Transverse colon (tissue), 4 donors: Measurements from ENCODE around the gene CCDC181. TPM values are rescaled to one million over a fixed set of nuclear protein-coding genes. Genes with fewer than 3 reads are reported as not detected.

Source experiments
- DNase-seq: peaks from one replicate; pipeline ENCODE4 v3.0.0-alpha.2; 2019
- H3K27ac ChIP-seq, 4 donors: fragments of 200-600 bp; sonication (generic); 2 replicates each; pipeline ENCODE4 v1.5.1; 2016 to 2018; ENCODE audit warnings: inconsistent platforms in 4 of 4
- H3K27me3 ChIP-seq: fragments of 200-600 bp; sonication (generic); 2 replicates; pipeline ENCODE4 v1.5.1; 2017; ENCODE audit warnings: inconsistent platforms
- H3K36me3 ChIP-seq, 4 donors: fragments of 200-600 bp; sonication (generic); 2 replicates each; pipeline ENCODE4 v1.5.1; 2017 to 2019; ENCODE audit warnings: inconsistent platforms in 4 of 4
- H3K4me1 ChIP-seq, 4 donors: fragments of 200-600 bp; sonication (generic); 2 replicates each; pipeline ENCODE4 v1.5.1; 2017 to 2020; ENCODE audit warnings: inconsistent platforms in 4 of 4
- H3K4me3 ChIP-seq, 4 donors: fragments of 200-600 bp; sonication (generic); 1 replicate in 1 of 4; 2 replicates in 3 of 4; pipeline versions ENCODE4 v1.5.1 to v1.6.1; 2017 to 2019; ENCODE audit warnings: inconsistent platforms in 4 of 4
- H3K9me3 ChIP-seq, 2 donors: fragments of 200-600 bp; sonication (generic); 2 replicates each; pipeline ENCODE4 v1.5.1; 2017 to 2019; ENCODE audit warnings: inconsistent platforms in 2 of 2
- CTCF ChIP-seq, 5 experiments: fragments of 200-600 bp in 3 of 5; fragments of 450-650 bp in 2 of 5; sonication (generic) in 3 of 5; IDR thresholded peaks; 1 replicate in 2 of 5; 2 replicates in 3 of 5; pipeline ENCODE4 v1.5.1; 2016 to 2017; ENCODE audit warnings: antibody characterized with exemption in 5 of 5, inconsistent platforms in 3 of 5, mild to moderate bottlenecking in 2 of 5, moderate library complexity in 1 of 5
- EP300 ChIP-seq: sonication (generic); formaldehyde crosslinking; IDR thresholded peaks from one replicate; pipeline ENCODE4 v1.6.1; 2017; ENCODE audit warnings: antibody characterized with exemption, low read depth
- POLR2A ChIP-seq: fragments of 450-650 bp; IDR thresholded peaks from one replicate; pipeline ENCODE4 v1.6.1; 2016; ENCODE audit warnings: antibody characterized with exemption, mild to moderate bottlenecking, moderate library complexity
- POLR2AphosphoS5 ChIP-seq, 3 donors: sonication (generic); formaldehyde crosslinking; IDR thresholded peaks; one replicate each; pipeline ENCODE4 v1.6.1; 2016; ENCODE audit warnings: antibody characterized with exemption in 3 of 3
- WGBS, 2 donors: methylation state at CpG; one replicate each; pipeline ENCODE4 v1.1.5; 2018; ENCODE audit warnings: low coverage in 1 of 2; 5-methylcytosine and 5-hydroxymethylcytosine counted together
- in situ Hi-C, 4 donors: fragments of 200-750 bp; cut with MboI; loops; one replicate each; pipeline versions ENCODE4 v1.15.0 to v1.15.1; 2017; ENCODE audit warnings: low sequenced_read_pairs in 3 of 4, low pct_ligation_motif_present in 1 of 4, low pct_unique_long_range_greater_than_20kb in 1 of 4
- intact Hi-C: fragments of 100-400 bp; cut with DNase I; formaldehyde crosslinking; loops from one replicate; pipeline ENCODE4 v1.15.1; 2023; ENCODE audit warnings: low total_unique reads
- total RNA-seq, 4 donors: library from RNA; depleted of rRNA; stranded (reverse); fragments of >200 nt; gene quantifications; one replicate each; pipeline ENCODE4 v1.1.0, GENCODE V29; 2016

Gene CCDC181
- total RNA-seq, 4 donors from 2014 or later: 0.14 to 0.95 TPM; not detected in 2

- H3K27ac ChIP-seq: no peak overlapping the region
- in situ Hi-C loops: loop anchor here in 1 of 4 donors (25.0 kb wide), 1 partner anchor 926 kb away; no protein-coding TSS in a partner anchor
- peaks cover 0 to 11% (median 10%) of the 10 kb centered on the region in 4 donors for H3K4me1 ChIP-seq
- WGBS, 2 donors: 64 to 78% methylated on average over 5 of the region's 5 CpGs
- intact Hi-C loops: loop anchor here (10.0 kb wide), 1 partner anchor 1028 kb away; no protein-coding TSS in a partner anchor
- no peak overlapping the region for H3K4me3 ChIP-seq
- TF ChIP-seq POLR2AphosphoS5 (IDR thresholded peaks at IDR 0.05) (no peak), POLR2A (no peak), EP300 (no peak), CTCF (IDR thresholded peaks at IDR 0.05) (no peak)
- H3K27me3 ChIP-seq: no peaks in the 10 kb centered on the region
- DNase-seq: no peak
- no peaks in the 10 kb centered on the region for H3K36me3 ChIP-seq
- H3K9me3 ChIP-seq: no peaks in the 10 kb centered on the region
These were observed 64.1 kb downstream of the CCDC181 start for GRCh38 chr1:169363046-169363730.

GRCh38 chr1:169361281-169361680 lies 66.0 kb downstream of the CCDC181 start:
- peaks cover 0 to 4% (median under 1%) of the 10 kb centered on the region in 4 donors for H3K4me1 ChIP-seq
- TF ChIP-seq POLR2A: no peak
- TF ChIP-seq CTCF (IDR thresholded peaks at IDR 0.05): no peak
- TF ChIP-seq EP300: no peak
- no peak for TF ChIP-seq POLR2AphosphoS5 (IDR thresholded peaks at IDR 0.05)
- no peaks in the 10 kb centered on the region for H3K36me3 ChIP-seq
- 87% methylated on average over 7 of the region's 7 CpGs; no CpG with 5 or more reads in 1 of the 2 donors for WGBS, 2 donors
- no peaks in the 10 kb centered on the region for H3K27me3 ChIP-seq
- no peak overlapping the region for H3K4me3 ChIP-seq
- intact Hi-C loops (loop anchor here (10.0 kb wide), 1 partner anchor 1026 kb away; no protein-coding TSS in a partner anchor), in situ Hi-C loops (loop anchor here in 1 of 4 donors (25.0 kb wide), 1 partner anchor 924 kb away; no protein-coding TSS in a partner anchor)
- DNase-seq: no peak
- no peaks in the 10 kb centered on the region for H3K9me3 ChIP-seq
- H3K27ac ChIP-seq: no peak overlapping the region

- TF ChIP-seq CTCF (IDR thresholded peaks at IDR 0.05) (no peak), EP300 (no peak), POLR2AphosphoS5 (IDR thresholded peaks at IDR 0.05) (no peak), POLR2A (no peak)
- intact Hi-C loops (loop anchor here (10.0 kb wide), 1 partner anchor 1026 kb away; no protein-coding TSS in a partner anchor), in situ Hi-C loops (loop anchor here in 1 of 4 donors (25.0 kb wide), 1 partner anchor 923 kb away; no protein-coding TSS in a partner anchor)
- Histone ChIP-seq H3K4me3 (no peak overlapping the region), H3K9me3 (no peaks in the 10 kb centered on the region), H3K27me3 (no peaks in the 10 kb centered on the region), H3K4me1 (peaks cover 0 to 4% (median 0%) of the 10 kb centered on the region in 4 donors), H3K27ac (no peak overlapping the region), H3K36me3 (no peaks in the 10 kb centered on the region)
- DNase-seq: no peak
- WGBS, 2 donors: 96 to 100% methylated on average over 1 of the region's 1 CpG
These were observed 66.9 kb downstream of the CCDC181 start for GRCh38 chr1:169360415-169360814.

GRCh38 chr1:169348383-169349036 lies 78.8 kb downstream of the CCDC181 start:
- in situ Hi-C loops (loop anchor here (10.0 to 25.0 kb wide), 4 partner anchors 236 to 1004 kb away; partner anchors contain the start of gene ATP1B1 (in 1 of the 4)), intact Hi-C loops (loop anchor here (5.0 kb wide), 1 partner anchor 746 kb away; no protein-coding TSS in a partner anchor)
- H3K4me3 ChIP-seq: no peak overlapping the region
- no peaks in the 10 kb centered on the region for H3K27me3 ChIP-seq
- DNase-seq: no peak
- H3K4me1 ChIP-seq: peaks cover 0 to 2% (median 0%) of the 10 kb centered on the region in 4 donors
- TF ChIP-seq CTCF (IDR thresholded peaks at IDR 0.05) (peak; percentile 76 to 91 (median 84)), POLR2AphosphoS5 (IDR thresholded peaks at IDR 0.05) (no peak)
- WGBS, 2 donors: 41 to 43% methylated on average over 5 of the region's 5 CpGs
- no peaks in the 10 kb centered on the region for H3K9me3 ChIP-seq
- no peaks in the 10 kb centered on the region for H3K36me3 ChIP-seq
- H3K27ac ChIP-seq: no peak overlapping the region
